ENCODE results near the gene GAS6.

GRCh38 chr13:113889467-113889866, 25.6 kb upstream of the GAS6 start:
- TF ChIP-seq PKNOX1 (IDR thresholded peaks at IDR 0.05), result no peak
- TF ChIP-seq ELF4 (IDR thresholded peaks at IDR 0.05), result no peak
- no peak for TF ChIP-seq SP1 (IDR thresholded peaks at IDR 0.05)
- TF ChIP-seq FOXM1 (IDR thresholded peaks at IDR 0.05; ENCODE audit: borderline replicate concordance), result no peak
- TF ChIP-seq HDGF (IDR thresholded peaks at IDR 0.05; ENCODE audit: borderline replicate concordance), result no peak
